Epidermal melanocyte (primary cell): ENCODE data around the gene IL17F.
"Not testable (repeated sequence)": the region's sequence is repeated elsewhere in the genome, so short reads cannot be mapped to it uniquely, and the experiment has no call there.

ENCODE experiments used
- DNase-seq: peaks from one replicate; pipeline ENCODE4 v3.0.0; 2011; ENCODE audit warnings: low spot score; ENCODE audit not compliant: insufficient read length

The IL17F gene

GRCh38 chr6:52245425-52245824, 1.1 kb upstream of the IL17F start:
- DNase-seq, result no peak

GRCh38 chr6:52243282-52243893, 912 bp downstream of the IL17F start:
- DNase-seq, result no peak

GRCh38 chr6:52241819-52242218, 2.5 kb downstream of the IL17F start:
- no peak for DNase-seq

DNA sequence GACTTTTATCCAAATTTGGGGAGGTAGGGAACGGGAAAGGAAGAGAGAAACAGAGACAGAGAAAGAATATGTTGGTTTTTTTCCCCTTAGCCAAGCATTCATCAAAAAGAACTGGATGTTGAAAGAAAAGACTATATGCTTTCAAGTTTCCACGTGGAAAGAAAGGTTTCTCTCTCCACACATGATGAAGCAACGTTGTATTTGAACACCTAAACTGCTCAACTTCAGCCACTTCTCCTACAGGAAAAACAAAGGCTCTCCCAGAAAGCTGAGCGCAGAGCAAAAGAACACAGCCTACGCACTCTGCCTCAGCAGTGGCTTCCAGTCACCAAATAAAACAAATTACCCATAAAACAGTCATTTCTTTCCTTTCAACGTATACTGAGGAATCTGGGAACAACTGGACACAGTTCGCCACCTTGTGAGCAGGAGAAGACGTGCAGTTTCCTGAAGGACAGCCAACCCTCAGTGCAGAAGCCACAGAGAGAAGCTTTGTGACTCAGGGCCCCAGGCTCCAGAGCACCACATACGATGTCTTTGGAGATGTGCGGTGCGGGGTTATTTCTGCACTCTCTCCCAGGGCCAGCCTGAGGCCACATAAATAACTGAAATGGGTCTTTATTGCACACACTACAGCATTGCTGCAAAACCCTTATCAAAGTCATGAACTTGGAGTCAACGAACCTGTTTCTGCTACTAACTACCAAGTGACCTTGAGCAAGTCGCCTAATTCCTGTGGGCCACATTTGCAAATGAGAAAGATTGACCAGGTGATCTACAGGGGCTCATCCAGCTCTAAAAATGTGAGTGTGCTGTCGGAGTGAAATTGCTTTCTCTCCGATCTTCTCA, 10.1 kb downstream of the IL17F start:
- peak; percentile 49 for DNase-seq

- DNase-seq, result no peak
Measured at GRCh38 chr6:52233005-52233404, 11.3 kb downstream of the IL17F start.

DNA sequence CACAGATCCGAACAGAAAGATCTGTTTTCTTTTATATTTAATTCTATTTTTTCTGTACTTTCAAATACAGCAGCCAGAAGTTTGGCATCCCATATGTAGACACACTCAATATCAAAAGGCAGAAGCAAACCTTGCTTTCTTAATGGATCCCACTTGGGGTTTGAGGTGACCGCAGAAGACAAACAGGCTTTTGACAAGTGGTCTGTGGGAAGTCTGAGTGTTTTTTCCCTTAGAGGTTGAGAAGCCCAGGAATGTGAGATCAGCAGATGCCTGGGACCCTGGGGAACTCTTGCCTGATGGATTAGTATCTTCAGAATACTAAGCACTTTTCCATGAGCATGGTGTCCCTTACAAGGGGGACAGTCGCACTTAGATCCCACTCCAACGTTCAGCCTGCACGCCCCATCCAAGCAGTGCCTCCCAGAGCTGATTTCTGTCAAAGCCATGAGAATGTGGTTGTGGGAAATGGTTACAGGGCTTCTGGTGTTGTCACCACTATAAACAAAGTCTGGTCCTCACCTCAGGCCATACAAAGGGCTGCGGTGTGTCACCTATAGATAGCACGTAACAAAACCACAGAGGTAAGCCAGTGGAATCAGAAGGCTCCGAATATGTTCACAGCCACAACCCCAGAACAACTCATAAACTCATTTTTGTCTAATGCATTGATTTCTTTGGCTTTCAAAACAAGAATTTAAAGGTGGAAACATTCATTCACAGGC, 12.7 kb downstream of the IL17F start:
- DNase-seq, result no peak

- no peak for DNase-seq
Measured at GRCh38 chr6:52230685-52231084, 13.6 kb downstream of the IL17F start.

- no peak for DNase-seq
Measured at GRCh38 chr6:52227495-52227894, 16.8 kb downstream of the IL17F start.

DNA sequence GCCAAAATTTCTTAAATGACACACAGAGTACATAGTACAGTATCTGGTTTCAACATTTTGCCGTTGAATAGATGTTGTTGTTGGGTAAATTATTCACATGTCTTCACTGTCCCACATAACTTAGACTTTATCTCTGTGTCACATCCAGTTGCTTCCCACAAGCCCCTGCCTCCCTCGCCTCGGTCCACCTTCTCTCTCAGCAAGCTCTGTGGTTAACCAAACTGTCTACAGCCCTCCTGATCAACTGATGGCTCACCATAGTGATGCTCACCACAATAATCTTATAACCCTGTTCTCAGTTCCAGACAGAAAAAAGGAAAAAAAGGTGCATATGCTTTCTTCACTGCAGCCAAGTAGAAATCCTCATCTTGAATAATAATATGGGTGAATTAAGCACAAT, 23.0 kb downstream of the IL17F start:
- no peak for DNase-seq

DNA sequence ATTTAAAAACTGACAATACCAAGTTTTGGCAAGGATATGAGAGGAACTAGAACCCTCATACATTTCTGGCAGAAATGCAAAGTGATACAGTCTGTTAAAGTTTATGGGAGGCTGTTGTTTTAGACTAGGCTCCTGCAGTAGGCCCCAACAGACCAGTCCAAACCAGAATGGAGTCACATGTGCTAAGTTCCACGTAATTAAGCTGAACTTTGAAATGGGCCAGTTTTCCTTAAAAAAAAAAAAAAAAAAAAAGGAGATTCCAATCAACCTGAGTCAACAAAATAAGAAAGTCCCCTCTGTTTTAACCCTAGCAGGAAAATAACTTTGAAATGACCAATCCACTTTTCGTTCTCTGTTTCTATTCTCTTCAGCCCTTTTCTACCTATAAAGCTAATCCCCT, 26.5 kb downstream of the IL17F start:
- no peak for DNase-seq

- no peak for DNase-seq
Measured at GRCh38 chr6:52216932-52217575, 27.2 kb downstream of the IL17F start.

GRCh38 chr6:52215787-52216186, 28.5 kb downstream of the IL17F start:
- DNase-seq, result no peak

DNA sequence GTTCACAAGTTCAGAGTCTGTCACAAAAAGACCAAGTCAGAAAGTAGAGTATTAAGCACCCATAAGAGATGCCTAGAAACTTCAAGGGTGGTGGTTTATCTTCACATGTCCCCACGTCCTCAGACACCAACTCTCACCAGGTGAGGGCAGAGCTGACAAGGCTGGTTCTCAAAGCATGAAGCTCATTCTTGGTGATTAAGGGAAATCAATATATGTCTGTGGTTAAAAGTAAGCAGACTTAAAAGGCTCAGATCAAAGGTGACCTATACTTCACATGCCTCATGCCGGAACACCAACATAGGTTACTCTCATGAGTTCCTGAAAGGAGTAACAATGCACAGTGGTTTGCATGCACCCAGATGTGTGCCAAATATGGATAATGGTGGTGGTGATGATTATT, 31.2 kb downstream of the IL17F start:
- no peak for DNase-seq

DNA sequence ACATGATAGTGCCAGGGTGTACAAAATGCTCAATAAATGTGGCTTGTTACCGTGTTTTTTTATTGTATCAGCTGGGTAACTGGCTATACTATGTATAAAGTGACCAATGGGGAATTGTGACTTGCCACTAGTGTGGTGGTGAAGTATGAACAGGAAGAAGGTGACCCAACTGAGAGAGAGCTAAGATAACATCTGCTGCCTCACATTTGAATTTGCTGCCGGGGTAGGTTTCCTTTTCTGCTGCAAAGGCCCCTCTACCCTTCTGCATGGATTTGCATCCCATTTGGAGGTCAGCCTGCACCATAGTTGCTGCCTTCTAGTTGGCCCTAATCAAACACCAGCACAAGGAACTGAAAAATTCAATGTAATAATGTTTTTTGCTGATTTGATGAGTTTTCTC, 34.1 kb downstream of the IL17F start:
- no peak for DNase-seq

DNA sequence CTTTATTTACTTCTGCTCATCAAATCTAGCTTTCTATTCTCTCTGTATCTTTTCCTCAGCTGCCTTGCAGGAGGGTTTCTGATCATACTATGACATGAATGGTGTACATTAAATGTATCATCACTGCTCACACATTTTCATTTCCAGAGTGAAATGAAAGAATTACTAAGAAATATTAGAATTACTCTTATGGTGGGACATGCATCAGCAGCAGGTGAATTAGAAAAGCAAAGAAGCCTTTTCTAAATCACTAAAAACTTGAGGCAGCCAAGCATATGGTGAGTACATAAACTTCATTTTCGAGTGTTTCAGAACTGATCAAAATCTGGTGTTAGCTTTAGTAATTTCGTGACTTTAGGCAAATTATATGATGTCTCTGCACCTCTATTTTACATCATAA, 34.5 kb downstream of the IL17F start:
- DNase-seq, result no peak

GRCh38 chr6:52208612-52209011, 35.7 kb downstream of the IL17F start:
- no peak for DNase-seq

DNA sequence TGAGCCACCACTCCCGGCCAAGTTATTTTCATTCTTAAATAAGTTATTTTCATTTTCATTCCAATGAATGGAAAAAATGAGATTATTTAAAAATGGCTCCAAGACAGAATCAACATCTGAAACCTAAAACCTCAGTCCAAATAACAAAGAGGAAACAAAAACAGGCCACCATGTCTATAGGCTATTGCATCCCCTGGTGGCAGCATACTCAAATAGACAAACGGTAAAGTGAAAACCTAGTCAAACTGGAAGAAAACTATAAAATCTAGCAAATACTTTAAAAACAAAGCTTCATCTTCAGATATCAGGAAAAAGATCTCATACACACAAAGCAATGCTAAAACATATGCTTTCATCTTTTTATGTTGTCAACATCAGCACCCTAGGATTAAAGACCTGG, 37.2 kb downstream of the IL17F start:
- DNase-seq, result no peak

DNA sequence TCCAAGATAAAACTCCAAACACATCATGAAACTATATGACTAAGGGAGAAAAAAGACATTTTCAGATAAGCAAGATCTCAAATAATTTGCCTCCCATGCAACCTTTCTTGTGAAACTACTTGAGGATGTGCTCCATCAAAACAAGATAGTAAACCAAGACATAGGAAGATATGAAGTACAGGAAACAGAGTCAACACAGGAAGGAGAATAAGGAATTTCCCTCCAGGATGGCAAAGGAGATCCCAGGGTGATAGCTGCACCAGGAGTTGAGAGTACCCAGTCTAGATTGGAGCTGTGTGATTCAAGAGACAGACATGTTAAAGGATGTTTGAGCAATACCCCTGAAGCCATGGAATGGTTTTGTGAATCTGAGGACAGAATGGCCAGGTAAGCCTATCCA, 42.8 kb downstream of the IL17F start:
- DNase-seq, result no peak

GRCh38 chr6:52201046-52201445, 43.3 kb downstream of the IL17F start:
- DNase-seq, result no peak

- not testable (repeated sequence) for DNase-seq
Measured at GRCh38 chr6:52200088-52200487, 44.2 kb downstream of the IL17F start.

GRCh38 chr6:52195886-52196285, 48.4 kb downstream of the IL17F start:
- DNase-seq, result no peak

DNA sequence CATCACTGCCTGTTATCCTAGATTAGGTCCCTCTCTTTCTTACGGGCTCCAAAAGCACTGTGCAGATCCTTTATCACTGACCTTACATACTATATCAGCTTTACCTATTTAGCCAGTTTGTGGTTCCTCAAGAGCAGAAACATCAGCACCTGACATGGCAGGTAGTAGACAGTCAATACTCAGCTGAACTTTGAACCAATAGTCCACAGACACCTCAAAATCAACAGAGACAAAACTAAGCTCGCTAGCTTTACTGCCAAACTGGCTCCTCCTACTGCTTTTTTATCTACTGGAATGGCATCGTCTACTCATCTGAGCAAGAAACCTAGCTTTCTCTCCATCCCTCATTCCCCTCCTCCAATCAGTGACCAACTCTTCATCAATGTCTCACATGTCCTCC, 52.5 kb downstream of the IL17F start:
- DNase-seq, result no peak
